Measurements from ENCODE around the gene SBF2.
A peak's percentile ranks its signal among the peaks of the same experiment; 100 is the strongest.

SBF2 gene

DNA sequence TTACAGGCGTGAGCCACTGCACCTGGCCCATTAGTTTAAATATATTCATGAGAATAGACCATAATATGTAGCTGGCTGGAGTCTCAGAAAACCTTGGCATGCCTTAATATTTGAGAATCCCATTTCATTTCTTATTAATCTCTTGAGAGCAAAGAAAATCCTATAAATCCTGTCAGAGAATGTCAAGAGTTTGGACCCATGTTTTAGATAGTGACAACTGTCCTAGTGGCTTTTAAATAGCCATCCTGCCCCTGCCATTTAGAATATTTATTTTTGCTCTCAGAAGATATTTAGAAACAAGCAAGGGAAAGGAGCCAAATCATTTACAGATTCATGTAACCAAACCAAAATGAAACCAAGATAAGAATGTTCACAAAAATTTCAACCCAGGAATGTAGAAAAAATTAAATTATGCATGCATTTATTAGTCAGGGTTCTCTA is 522.9 kb downstream of the SBF2 start:
- Histone ChIP-seq H3K4me3 (no peak overlapping the region), H3K27ac (no peak overlapping the region)
- no peak for DNase-seq (ENCODE audit: low spot score)
- TF ChIP-seq, protein P1, sequence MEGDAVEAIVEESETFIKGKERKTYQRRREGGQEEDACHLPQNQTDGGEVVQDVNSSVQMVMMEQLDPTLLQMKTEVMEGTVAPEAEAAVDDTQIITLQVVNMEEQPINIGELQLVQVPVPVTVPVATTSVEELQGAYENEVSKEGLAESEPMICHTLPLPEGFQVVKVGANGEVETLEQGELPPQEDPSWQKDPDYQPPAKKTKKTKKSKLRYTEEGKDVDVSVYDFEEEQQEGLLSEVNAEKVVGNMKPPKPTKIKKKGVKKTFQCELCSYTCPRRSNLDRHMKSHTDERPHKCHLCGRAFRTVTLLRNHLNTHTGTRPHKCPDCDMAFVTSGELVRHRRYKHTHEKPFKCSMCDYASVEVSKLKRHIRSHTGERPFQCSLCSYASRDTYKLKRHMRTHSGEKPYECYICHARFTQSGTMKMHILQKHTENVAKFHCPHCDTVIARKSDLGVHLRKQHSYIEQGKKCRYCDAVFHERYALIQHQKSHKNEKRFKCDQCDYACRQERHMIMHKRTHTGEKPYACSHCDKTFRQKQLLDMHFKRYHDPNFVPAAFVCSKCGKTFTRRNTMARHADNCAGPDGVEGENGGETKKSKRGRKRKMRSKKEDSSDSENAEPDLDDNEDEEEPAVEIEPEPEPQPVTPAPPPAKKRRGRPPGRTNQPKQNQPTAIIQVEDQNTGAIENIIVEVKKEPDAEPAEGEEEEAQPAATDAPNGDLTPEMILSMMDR (IDR thresholded peaks at IDR 0.05) = no peak

DNA sequence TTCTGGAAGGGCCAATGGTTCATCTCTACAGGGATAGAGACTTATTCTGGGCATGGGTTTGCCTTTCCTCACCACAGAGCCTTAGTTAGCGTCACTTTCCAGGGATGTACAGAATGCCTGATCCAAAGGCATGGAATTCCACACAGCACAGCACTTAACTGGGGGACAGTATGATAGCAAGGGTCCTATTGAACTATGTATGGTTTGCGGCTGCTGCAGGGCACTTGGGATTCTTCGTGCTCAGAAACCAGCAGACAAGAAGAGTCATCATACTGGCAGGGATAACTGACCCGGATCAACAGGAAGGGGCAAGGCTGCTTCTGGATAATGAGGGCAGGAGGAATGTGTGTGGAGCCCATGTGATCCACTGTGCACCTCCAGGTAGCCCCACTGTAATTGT is 524.4 kb downstream of the SBF2 start:
- no peak overlapping the region for H3K4me3 ChIP-seq
- no peak for DNase-seq (ENCODE audit: low spot score)
- TF ChIP-seq, protein P1 (IDR thresholded peaks at IDR 0.05) = no peak
- H3K27ac ChIP-seq = no peak overlapping the region

DNA sequence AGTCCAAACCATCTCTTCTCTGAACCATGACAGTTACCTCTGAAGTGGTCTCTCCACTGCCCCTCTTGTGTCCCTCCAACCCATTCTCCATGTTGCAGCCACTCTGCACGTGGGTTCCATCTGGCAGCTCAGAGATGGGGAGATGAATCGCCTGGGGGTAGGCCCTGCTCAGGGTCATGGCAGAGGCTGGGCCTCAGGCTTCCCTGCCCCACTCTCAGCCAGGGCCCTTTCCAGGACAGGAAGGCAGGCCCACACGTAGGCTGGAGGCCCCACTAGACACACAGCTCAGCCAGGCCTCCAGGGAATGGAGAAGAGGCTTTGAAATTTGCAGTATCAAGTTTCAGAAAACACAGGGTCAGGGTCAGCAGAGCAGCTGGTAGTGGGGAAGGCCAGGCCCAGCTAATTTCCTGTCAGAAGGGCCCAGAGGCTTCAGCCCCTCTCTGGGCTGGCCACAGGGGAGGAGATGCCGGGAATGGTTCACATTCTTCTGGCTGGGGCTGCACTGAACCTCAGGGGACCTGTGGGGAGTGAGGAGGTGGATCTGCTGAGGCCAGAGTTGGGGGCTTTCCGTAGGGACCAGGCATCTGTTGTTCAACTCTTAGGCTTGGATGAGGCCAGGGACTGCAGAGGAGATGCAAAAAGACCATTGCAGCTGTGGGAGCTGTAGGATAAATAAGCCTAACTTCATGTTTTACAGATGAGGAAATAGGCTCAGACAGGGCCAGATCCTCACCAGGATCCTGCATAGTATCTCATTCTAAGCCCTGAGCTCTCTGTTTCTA is 528.5 kb downstream of the SBF2 start:
- Histone ChIP-seq H3K4me3 (no peak overlapping the region), H3K27ac (peak overlapping the region; percentile 25 to 82)
- TF ChIP-seq, protein P1 (IDR thresholded peaks at IDR 0.05) = no peak
- no peak for DNase-seq (ENCODE audit: low spot score)

DNA sequence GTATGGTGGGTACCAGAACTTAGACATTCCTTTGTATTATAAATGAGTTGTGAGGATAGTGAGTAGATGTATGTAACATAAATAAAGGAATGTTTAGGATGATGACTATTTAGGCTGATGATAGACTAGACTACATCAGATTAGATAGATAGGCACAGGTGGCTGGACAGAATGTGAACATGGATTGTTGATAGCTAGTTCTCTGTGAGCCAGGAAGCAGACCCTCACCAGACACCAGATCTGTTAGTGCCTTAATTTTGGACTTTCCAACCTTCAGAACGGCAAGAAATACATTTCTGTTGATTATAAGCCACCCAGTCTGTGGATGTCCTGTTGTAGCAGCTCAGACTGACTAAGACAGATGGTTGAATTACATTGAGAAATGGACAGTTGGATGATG is 530.7 kb downstream of the SBF2 start:
- no peak for DNase-seq (ENCODE audit: low spot score)
- TF ChIP-seq, protein P1 (IDR thresholded peaks at IDR 0.05) = no peak

DNA sequence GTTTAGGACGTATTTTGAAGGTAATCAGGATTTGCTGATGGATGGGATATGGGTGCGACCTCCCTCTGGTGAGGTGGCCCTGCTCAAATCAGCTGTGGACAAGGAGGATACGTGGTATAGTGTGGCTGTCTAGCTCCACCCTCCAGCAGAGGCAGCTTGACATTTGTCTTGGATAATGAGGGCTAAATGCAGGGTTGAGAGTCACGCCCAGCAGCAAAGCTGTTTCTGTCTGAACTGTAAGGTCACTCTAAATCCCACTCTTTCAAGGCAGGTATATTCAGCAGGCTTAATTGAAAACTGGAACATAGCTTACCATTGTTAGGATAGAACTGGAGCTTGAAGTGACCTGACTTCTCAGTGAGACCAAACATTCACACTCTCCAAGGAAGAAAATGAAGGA is 531.5 kb downstream of the SBF2 start:
- H3K27ac ChIP-seq = no peak overlapping the region
- TF ChIP-seq, protein P1 (IDR thresholded peaks at IDR 0.05) = no peak

More for the DNA sequence above, 530.7 kb downstream of the SBF2 start:
- Histone ChIP-seq H3K27ac (no peak overlapping the region), H3K4me3 (no peak overlapping the region)

DNA sequence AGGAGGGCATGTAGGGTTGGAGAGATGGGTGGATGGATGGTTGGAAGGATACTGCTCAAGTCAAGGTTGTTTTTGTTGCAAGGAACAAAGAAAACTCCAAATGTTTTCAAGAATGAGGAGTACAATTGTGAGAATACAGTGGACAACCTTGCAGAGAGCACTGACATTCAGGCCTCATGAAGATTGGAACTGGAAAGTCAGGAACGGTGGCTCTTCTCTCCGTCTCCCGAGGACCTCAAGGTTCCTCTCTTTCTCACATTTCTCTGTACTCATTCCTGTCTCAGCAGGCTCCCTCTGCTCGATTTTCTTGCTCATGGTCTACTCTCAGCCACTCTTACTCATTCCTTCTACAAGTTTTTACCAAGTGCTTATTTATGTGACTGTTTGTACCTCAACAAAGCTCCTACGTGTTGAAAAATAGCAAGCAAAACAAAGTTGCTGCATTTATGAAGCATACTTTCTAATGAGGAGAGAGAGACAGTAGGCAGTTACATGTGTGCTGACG is 532.5 kb downstream of the SBF2 start:
- Histone ChIP-seq H3K27ac (no peak overlapping the region), H3K4me3 (no peak overlapping the region)
- DNase-seq (ENCODE audit: low spot score) = no peak
- TF ChIP-seq, protein P1 (IDR thresholded peaks at IDR 0.05) = no peak

More for the DNA sequence above, 531.5 kb downstream of the SBF2 start:
- H3K4me3 ChIP-seq = no peak overlapping the region
- no peak for DNase-seq (ENCODE audit: low spot score)

DNA sequence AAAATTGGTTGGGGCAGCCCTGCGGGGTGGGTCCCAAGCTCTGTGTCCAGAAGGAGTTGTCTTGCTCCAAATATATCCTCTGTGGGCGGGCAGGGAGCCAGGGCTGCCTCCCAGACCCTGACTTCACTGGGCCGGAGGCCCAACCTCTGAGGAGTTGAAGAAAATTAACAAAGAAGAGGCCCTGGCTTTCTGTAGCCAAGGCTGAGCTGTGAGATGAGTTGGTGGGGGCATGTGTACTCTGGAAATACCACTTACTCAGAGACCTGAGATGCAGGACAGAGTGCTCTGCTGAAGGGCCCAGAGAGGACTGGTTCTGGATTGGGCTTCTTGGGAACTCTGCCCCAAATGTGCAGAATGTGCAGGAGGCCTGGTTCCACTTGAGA is 533.8 kb downstream of the SBF2 start:
- peak overlapping the region; percentile 73 for H3K4me3 ChIP-seq
- DNase-seq (ENCODE audit: low spot score) = peak; percentile 91
- peak overlapping the region; percentile 70 to 91 for H3K27ac ChIP-seq
- TF ChIP-seq, protein P1 (IDR thresholded peaks at IDR 0.05) = no peak
